ELR (cell line): ENCODE measurements around the gene KMT2C.

Source experiments
- DNase-seq: peaks from one replicate; pipeline ENCODE4 v3.0.0-alpha.2; 2015; ENCODE audit warnings: low read depth

The KMT2C gene

GRCh38 chr7:152105205-152105604 lies 330.6 kb downstream of the KMT2C start:
- DNase-seq: no peak

GRCh38 chr7:152103691-152104090 lies 332.1 kb downstream of the KMT2C start:
- DNase-seq: no peak

- no peak for DNase-seq
Measured at GRCh38 chr7:152103066-152103465, 332.7 kb downstream of the KMT2C start.

GRCh38 chr7:152097330-152097729 lies 338.5 kb downstream of the KMT2C start:
- DNase-seq: no peak

- no peak for DNase-seq
Measured at GRCh38 chr7:152095771-152096170, 340.0 kb downstream of the KMT2C start.

GRCh38 chr7:152093717-152094116 lies 342.1 kb downstream of the KMT2C start:
- DNase-seq: no peak

- DNase-seq: no peak
Measured at GRCh38 chr7:152090747-152091146, 345.1 kb downstream of the KMT2C start.

- no peak for DNase-seq
Measured at GRCh38 chr7:152089183-152089582, 346.6 kb downstream of the KMT2C start.

- DNase-seq: no peak
Measured at GRCh38 chr7:152086513-152086912, 349.3 kb downstream of the KMT2C start.

GRCh38 chr7:152085131-152085530 lies 350.7 kb downstream of the KMT2C start:
- no peak for DNase-seq
